ENCODE results near the gene SP3.

DNA sequence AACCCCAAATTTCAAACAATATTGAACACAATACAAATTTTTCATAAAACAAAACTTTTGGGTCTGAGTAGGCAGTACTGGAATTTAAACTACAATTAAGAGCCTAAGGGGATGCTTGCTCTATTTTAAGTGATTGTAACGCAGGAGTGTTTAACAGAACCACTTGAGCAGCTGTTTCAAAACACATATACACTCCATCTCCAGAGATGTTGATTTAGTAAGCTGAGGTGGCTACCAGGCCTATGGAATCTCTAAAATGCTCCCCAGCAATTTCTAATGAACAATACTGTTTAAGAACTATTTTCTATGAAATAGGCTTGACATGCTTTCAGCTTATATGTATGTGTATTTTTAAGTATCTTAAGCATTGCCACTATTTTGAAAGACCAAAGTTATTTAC is 58.5 kb downstream of the SP3 start:
- TF ChIP-seq SUZ12 (IDR thresholded peaks at IDR 0.05; ENCODE audit: extremely low read depth, insufficient read depth, insufficient read length) (no peak), ZNF274 (IDR thresholded peaks at IDR 0.05; ENCODE audit: low read depth, low read length) (no peak)
